Endothelial cell of umbilical vein (primary cell): ENCODE results near the gene WDR18. TPM values are rescaled to one million over a fixed set of nuclear protein-coding genes. Genes with fewer than 3 reads are reported as not detected.

Experiments
- BruUV-seq: library from RNA; stranded (reverse); fragments of 400-500 nt; replicated peaks from 2 replicates; lab custom pipeline; 2021; lab: Mats Ljungman, UMichigan
- CTCF ChIA-PET: fragments of 300-600, 350-600 bp; sonication (Branson Sonifier 250); formaldehyde crosslinking; loops from one replicate; lab custom pipeline; 2021; ENCODE audit warnings: antibody characterized with exemption, inconsistent platforms; lab: Charles Lee
- POLR2A ChIA-PET: fragments of 300-600, 350-600 bp; sonication (Branson Sonifier 250); formaldehyde crosslinking; loops from one replicate; lab custom pipeline; 2021; ENCODE audit warnings: antibody characterized with exemption, inconsistent platforms; lab: Charles Lee
- DNase-seq: peaks from one replicate; pipeline ENCODE4 v3.0.0-alpha.2; 2011; ENCODE audit warnings: low read depth, low spot score
- FAIRE-seq: peaks from 2 replicates; lab custom pipeline; 2011; peaks lifted over from hg19 to GRCh38; lab: Jason Lieb, UNC
- H2AFZ ChIP-seq: 2 replicates; pipeline ENCODE4 v1.6.0; 2012; ENCODE audit warnings: low read depth, low read length, control low read depth, inconsistent platforms
- H3K27ac ChIP-seq: 2 replicates; pipeline ENCODE4 v1.5.1; 2011; ENCODE audit warnings: low read depth, mild to moderate bottlenecking, control low read depth, low read length, moderate library complexity; ENCODE audit not compliant: insufficient read depth
- H3K27me3 ChIP-seq, 2 experiments: 2 replicates each; pipeline versions ENCODE4 v1.6.0 to v1.6.1; 2011; ENCODE audit warnings: low read length in 2 of 2, mixed read lengths in 1 of 2; ENCODE audit not compliant: control insufficient read depth in 2 of 2, insufficient read depth in 2 of 2
- H3K36me3 ChIP-seq, 2 experiments: 2 replicates in 1 of 2; 3 replicates in 1 of 2; pipeline ENCODE4 v1.5.1; 2011; ENCODE audit warnings: low read length in 2 of 2, mild to moderate bottlenecking in 1 of 2, moderate library complexity in 1 of 2; ENCODE audit not compliant: control insufficient read depth in 2 of 2, insufficient read depth in 2 of 2; ENCODE audit errors: extremely low read depth in 1 of 2
- H3K4me1 ChIP-seq: 3 replicates; pipeline ENCODE4 v1.5.1; 2011; ENCODE audit warnings: mild to moderate bottlenecking, low read length; ENCODE audit not compliant: control insufficient read depth, insufficient read depth; ENCODE audit errors: extremely low read depth
- H3K4me2 ChIP-seq: 2 replicates; pipeline ENCODE4 v1.6.1; 2011; ENCODE audit warnings: low read length, control low read depth, mixed read lengths; ENCODE audit not compliant: insufficient read depth
- H3K4me3 ChIP-seq, 3 experiments: fragments of 200-600 bp in 1 of 3; sonication (generic), shearing (Covaris generic) in 1 of 3; replicated peaks in 1 of 3; 2 replicates each; pipeline ENCODE4 v1.5.1; 2011 to 2016; ENCODE audit warnings: control low read depth in 3 of 3, low read length in 3 of 3, mild to moderate bottlenecking in 2 of 3, inconsistent platforms in 1 of 3, low read depth in 1 of 3, moderate library complexity in 1 of 3; ENCODE audit not compliant: insufficient read depth in 1 of 3
- H3K79me2 ChIP-seq: 2 replicates; pipeline ENCODE4 v1.6.0; 2012; ENCODE audit warnings: low read length, inconsistent platforms; ENCODE audit not compliant: control insufficient read depth, insufficient read depth
- H3K9ac ChIP-seq: replicated peaks from 2 replicates; pipeline ENCODE3; 2011; ENCODE audit warnings: low read length, control low read depth; ENCODE audit not compliant: insufficient read depth; ENCODE audit errors: extremely low read depth
- H3K9me1 ChIP-seq: replicated peaks from 3 replicates; pipeline ENCODE4 v1.6.0; 2011; ENCODE audit warnings: mild to moderate bottlenecking, low read length; ENCODE audit not compliant: control insufficient read depth, insufficient read depth; ENCODE audit errors: extremely low read depth
- H3K9me3 ChIP-seq: replicated peaks from 2 replicates; pipeline ENCODE4 v1.5.1; 2012; ENCODE audit warnings: low read length, inconsistent platforms; ENCODE audit not compliant: control insufficient read depth, insufficient read depth
- H4K20me1 ChIP-seq: replicated peaks from 2 replicates; pipeline ENCODE3; 2011; ENCODE audit warnings: mild to moderate bottlenecking, low read length; ENCODE audit not compliant: control insufficient read depth, insufficient read depth; ENCODE audit errors: extremely low read depth
- CTCF ChIP-seq, 2 donors: IDR thresholded peaks; 1 replicate in 1 of 2; 2 replicates in 1 of 2; pipeline ENCODE4 v1.5.1; 2011; ENCODE audit warnings: low read length in 2 of 2, mild to moderate bottlenecking in 2 of 2, moderate library complexity in 2 of 2, control low read depth in 1 of 2, inconsistent platforms in 1 of 2, low read depth in 1 of 2; ENCODE audit not compliant: insufficient read depth in 1 of 2; ENCODE audit errors: extremely low read depth in 1 of 2
- EZH2 ChIP-seq: IDR thresholded peaks from 2 replicates; pipeline ENCODE4 v1.6.1; 2012; ENCODE audit warnings: borderline replicate concordance, low read depth, mild to moderate bottlenecking, moderate library complexity, low read length, inconsistent platforms; ENCODE audit not compliant: severe bottlenecking
- FOS ChIP-seq: IDR thresholded peaks from 2 replicates; pipeline ENCODE4 v1.6.1; 2011; ENCODE audit warnings: mild to moderate bottlenecking, low read length, moderate library complexity, borderline replicate concordance; ENCODE audit not compliant: insufficient read depth
- GATA2 ChIP-seq: IDR thresholded peaks from 2 replicates; pipeline ENCODE4 v1.7.0; 2011; ENCODE audit warnings: low read depth, mild to moderate bottlenecking, moderate library complexity, mixed read lengths, low read length; ENCODE audit not compliant: insufficient read length, insufficient read depth
- JUN ChIP-seq: IDR thresholded peaks from 2 replicates; pipeline ENCODE4 v1.6.1; 2011; ENCODE audit warnings: borderline replicate concordance, low read depth; ENCODE audit not compliant: insufficient read length, insufficient read depth
- MAX ChIP-seq: IDR thresholded peaks from 2 replicates; pipeline ENCODE4 v1.6.1; 2011; ENCODE audit not compliant: insufficient read depth, insufficient read length
- MYC ChIP-seq: IDR thresholded peaks from one replicate; pipeline ENCODE4 v1.6.1; 2011; ENCODE audit warnings: mild to moderate bottlenecking, low read depth, low read length
- POLR2A ChIP-seq: IDR thresholded peaks from 2 replicates; pipeline ENCODE4 v1.6.1; 2012; ENCODE audit warnings: low read depth, mild to moderate bottlenecking, control low read depth, low read length
- POLR2AphosphoS5 ChIP-seq: IDR thresholded peaks from 2 replicates; pipeline ENCODE4 v1.6.1; 2012; ENCODE audit warnings: low read depth, mild to moderate bottlenecking, control low read depth, low read length, moderate library complexity; ENCODE audit not compliant: insufficient read depth
- dilution Hi-C: fragments of 300-500 bp; cut with MboI; formaldehyde crosslinking; loops from one replicate; pipeline ENCODE4 v1.15.0; 2019; ENCODE audit warnings: low sequenced_read_pairs; ENCODE audit not compliant: extremely low pct_ligation_motif_present
- intact Hi-C: fragments of 100-400 bp; cut with micrococcal nuclease; formaldehyde crosslinking; loops from one replicate; pipeline ENCODE4 v1.10.0; 2022
- polyA plus RNA-seq, 4 experiments: library from polyadenylated mRNA; depleted of rRNA in 3 of 4; stranded (reverse) in 3 of 4; unstranded in 1 of 4; fragments of >200 nt; gene quantifications; 2 replicates each; pipeline versions ENCODE4 v1.2.1 to v1.2.3, GENCODE V29; 2011 to 2012; ENCODE audit warnings: missing spikeins in 1 of 4
- total RNA-seq: library from RNA; stranded (reverse); gene quantifications from 2 replicates; pipeline ENCODE4 v1.2.3, GENCODE V29; 2021

WDR18 gene
- total and polyA plus RNA-seq, 2 donors (not counting 3 experiments of a cell fraction or from before 2014, with no cell fraction given): 54.8 to 102 TPM

GRCh38 chr19:991174-991931 lies 7.2 kb downstream of the WDR18 start:
- Histone ChIP-seq H3K27me3 (peaks cover 1 to 6% of the 10 kb centered on the region in 2 experiments), H2AFZ (no peak overlapping the region), H3K9me1 (no peaks in the 10 kb centered on the region), H3K4me3 (no peak overlapping the region), H3K9ac (no peak overlapping the region), H3K9me3 (no peaks in the 10 kb centered on the region), H4K20me1 (no peaks in the 10 kb centered on the region), H3K36me3 (peaks cover 0 to 13% of the 10 kb centered on the region in 2 experiments), H3K27ac (no peak overlapping the region), H3K4me2 (no peak overlapping the region), H3K79me2 (no peaks in the 10 kb centered on the region), H3K4me1 (no peaks in the 10 kb centered on the region)
- no peak for DNase-seq
- no TSS peak for BruUV-seq
- ChIA-PET CTCF (no interaction called here), POLR2A (no interaction called here)
- no peak for TF ChIP-seq MYC
- no peak for TF ChIP-seq POLR2AphosphoS5
- TF ChIP-seq POLR2A: no peak
- TF ChIP-seq CTCF (IDR thresholded peaks at IDR 0.05; ENCODE audit: extremely low read depth in 1 of 2, insufficient read depth in 1 of 2, low read depth in 1 of 2, low read length in 2 of 2): no peak
- TF ChIP-seq EZH2: no peak
- no peak for TF ChIP-seq MAX
- TF ChIP-seq GATA2: no peak
- no peak for TF ChIP-seq JUN
- TF ChIP-seq FOS: no peak
- intact Hi-C loops (no loop called here), dilution Hi-C loops (no loop called here)
- no peak for FAIRE-seq
